NB4 (cell line): ENCODE measurements around the gene NOCT.

Experiments
- CTCF ChIP-seq: IDR thresholded peaks from one replicate; pipeline ENCODE4 v1.5.1; 2012; ENCODE audit warnings: low read depth, low read length
- MYC ChIP-seq: IDR thresholded peaks from 2 replicates; pipeline ENCODE4 v1.6.1; 2011; ENCODE audit warnings: low read depth, low read length

GRCh38 chr4:139048026-139048425 is 32.4 kb downstream of the NOCT start:
- TF ChIP-seq CTCF (no peak), MYC (no peak)
